K562 (cell line): ENCODE data around the gene LPIN2. TPM values are rescaled to one million over a fixed set of nuclear protein-coding genes. Genes with fewer than 3 reads are reported as not detected.
A peak's percentile ranks its signal among the peaks of the same experiment; 100 is the strongest.

Source experiments
- AFF1 ChIP-seq, 2 experiments: fragments of 450-650 bp; IDR thresholded peaks; 2 replicates each; pipeline ENCODE4 v1.6.1; 2018; ENCODE audit warnings: mild to moderate bottlenecking in 2 of 2, low read depth in 1 of 2; ENCODE audit not compliant: partially characterized antibody in 2 of 2
- ARID1B ChIP-seq: fragments of 450-650 bp; IDR thresholded peaks from 2 replicates; pipeline ENCODE4 v1.6.1; 2016; ENCODE audit warnings: antibody characterized with exemption, mild to moderate bottlenecking, inconsistent platforms
- CBFA2T3 ChIP-seq: fragments of 450-650 bp; IDR thresholded peaks from 2 replicates; pipeline ENCODE4 v1.6.1; 2017
- CBFB ChIP-seq: sonication (generic); formaldehyde crosslinking; IDR thresholded peaks from 2 replicates; pipeline ENCODE4 v1.4.0; 2020; ENCODE audit warnings: mild to moderate bottlenecking, missing genetic modification reagents
- EGR1 ChIP-seq: fragments of 450-650 bp; conservative IDR thresholded peaks from 2 replicates; pipeline ENCODE4 v1.6.1; 2017; ENCODE audit warnings: mild to moderate bottlenecking
- HMGN3 ChIP-seq: IDR thresholded peaks from 2 replicates; pipeline ENCODE4 v1.6.1; 2011; ENCODE audit warnings: borderline replicate concordance, low read depth, mild to moderate bottlenecking, mixed read lengths, low read length; ENCODE audit not compliant: insufficient read length; ENCODE audit errors: extremely low read depth
- JUND ChIP-seq, 2 experiments: IDR thresholded peaks; 2 replicates in 1 of 2; 3 replicates in 1 of 2; pipeline ENCODE4 v1.6.1; 2011; ENCODE audit warnings: borderline replicate concordance in 2 of 2, low read depth in 2 of 2, low read length in 2 of 2, improper control_type of control experiment in 1 of 2, missing biosample characterization in 1 of 2, missing genetic modification characterization in 1 of 2, missing genetic modification reagents in 1 of 2
- MBD2 ChIP-seq: sonication (generic); IDR thresholded peaks from 2 replicates; pipeline ENCODE4 v1.6.1; 2016; ENCODE audit warnings: low read depth, borderline replicate concordance
- SMAD4 ChIP-seq: fragments of 250-450 bp; sonication (Bioruptor Pico); conservative IDR thresholded peaks from 2 replicates; pipeline ENCODE4 v1.8.0; 2021; ENCODE audit warnings: inconsistent platforms, mild to moderate bottlenecking, moderate library complexity
- TOE1 ChIP-seq, 2 experiments: fragments of 450-650 bp in 1 of 2; sonication (generic) in 1 of 2; formaldehyde crosslinking in 1 of 2; IDR thresholded peaks; 2 replicates each; pipeline versions ENCODE4 v1.7.1 to v1.8.0; 2016 to 2022; ENCODE audit warnings: borderline replicate concordance in 2 of 2, mild to moderate bottlenecking in 2 of 2, antibody characterized with exemption in 1 of 2, inconsistent platforms in 1 of 2, low read depth in 1 of 2, missing genetic modification reagents in 1 of 2, moderate library complexity in 1 of 2
- XRCC3 ChIP-seq: fragments of 450-650 bp; IDR thresholded peaks from 2 replicates; pipeline ENCODE4 v1.6.1; 2017; ENCODE audit warnings: mild to moderate bottlenecking, moderate library complexity
- ZNF239 ChIP-seq: fragments of 250-450 bp; sonication (Bioruptor Pico); IDR thresholded peaks from 2 replicates; pipeline ENCODE4 v1.4.0; 2020; ENCODE audit warnings: mild to moderate bottlenecking
- ZNF507 ChIP-seq: conservative IDR thresholded peaks from 2 replicates; pipeline ENCODE4 v1.6.1; 2017; ENCODE audit warnings: missing genetic modification characterization, missing compliant biosample characterization
- ZNF589 ChIP-seq: fragments of 200-800 bp; sonication (Bioruptor generic); IDR thresholded peaks from 2 replicates; pipeline ENCODE4 v1.6.1; 2016; ENCODE audit warnings: low read depth, missing genetic modification characterization, missing compliant biosample characterization
- polyA plus RNA-seq, 8 experiments: library from polyadenylated mRNA; depleted of rRNA in 4 of 8; stranded (reverse) in 5 of 8; unstranded in 3 of 8; fragments of >200 nt; fragmentation: Nextera tagmentation in 2 of 8; fragmentation: Illumina TruSeq in 1 of 8; extraction: Ambion mirVana in 2 of 8; extraction: Trizol in 1 of 8; gene quantifications; 2 replicates each; pipeline versions ENCODE4 v1.2.1 to v1.2.3, GENCODE V29; 2011 to 2014; ENCODE audit warnings: inconsistent platforms in 1 of 8, missing spikeins in 1 of 8
- total RNA-seq, 7 experiments: library from RNA; depleted of rRNA in 6 of 7; stranded (reverse); fragments of >200 nt in 6 of 7; fragmentation: Illumina TruSeq in 2 of 7; extraction: Trizol in 2 of 7; gene quantifications; 2 replicates each; pipeline versions ENCODE4 v1.2.1 to v1.2.3, GENCODE V29; 2011 to 2021; ENCODE audit warnings: low replicate concordance in 1 of 7
- TF ChIP-seq, protein P1 (sequence below), 2 experiments: fragments of 450-650 bp; IDR thresholded peaks; 2 replicates each; pipeline ENCODE4 v1.6.1; 2016; ENCODE audit warnings: mild to moderate bottlenecking in 2 of 2, borderline replicate concordance in 1 of 2, low read depth in 1 of 2, moderate library complexity in 1 of 2

Gene LPIN2
- total and polyA plus RNA-seq, 9 of the 15 experiments (the other 6 are each of a cell fraction or from before 2014, with no cell fraction given), result 5.2 to 34.8 (median 24.6) TPM

DNA sequence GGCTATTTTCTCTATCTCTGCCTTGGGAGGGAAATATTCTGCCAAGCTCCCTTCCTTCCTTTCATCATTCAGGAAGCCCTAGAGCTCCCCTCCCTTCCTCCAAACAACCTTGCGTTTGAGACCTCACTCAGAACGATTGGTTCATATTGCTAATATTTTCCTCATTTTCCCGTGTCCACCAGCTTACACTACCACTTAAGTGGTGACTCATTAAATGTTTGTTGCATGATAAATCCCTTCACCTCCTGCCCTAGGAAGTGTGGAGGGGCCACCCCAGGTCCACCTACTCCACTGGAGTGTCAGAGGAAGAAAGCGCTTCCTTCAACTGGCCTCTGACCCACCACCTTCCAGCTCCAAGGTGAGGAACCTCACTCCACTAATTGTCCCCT lies 2.3 kb upstream of the LPIN2 start (continued):
- TF ChIP-seq CBFA2T3 (peak; percentile 33; the same call in 1 of the 2 replicates), ZNF507 (no peak), ZNF239 (CRISPR knock-in tag) (no peak), SMAD4 (CRISPR knock-in tag) (no peak; the same call in 1 of the 2 replicates), JUND (IDR thresholded peaks at IDR 0.05; ENCODE audit: borderline replicate concordance, low read depth, low read length) (peak; percentile 90), JUND (tag; IDR thresholded peaks at IDR 0.05; ENCODE audit: borderline replicate concordance, low read depth, low read length) (peak; percentile 79; the same call in 1 of the 3 replicates), ZNF589 (CRISPR knock-in tag) (peak; percentile 51), MBD2 (0 out of 2 replicates have a peak, but pooled peaks have one; percentile 19), XRCC3 (no peak), AFF1 (IDR thresholded peaks at IDR 0.05; ENCODE audit: low read depth in 1 of 2, partially characterized antibody in 2 of 2) (no peak), HMGN3 (no peak), TOE1 (IDR thresholded peaks at IDR 0.05; ENCODE audit: borderline replicate concordance) (0 out of 2 replicates have a peak, but pooled peaks have one; percentile 12), TOE1 (CRISPR knock-in tag; IDR thresholded peaks at IDR 0.05; ENCODE audit: borderline replicate concordance, low read depth) (no peak), CBFB (CRISPR knock-in tag) (no peak), EGR1 (peak; percentile 30; the same call in 1 of the 2 replicates), ARID1B (peak; percentile 77)
- TF ChIP-seq, protein P1, sequence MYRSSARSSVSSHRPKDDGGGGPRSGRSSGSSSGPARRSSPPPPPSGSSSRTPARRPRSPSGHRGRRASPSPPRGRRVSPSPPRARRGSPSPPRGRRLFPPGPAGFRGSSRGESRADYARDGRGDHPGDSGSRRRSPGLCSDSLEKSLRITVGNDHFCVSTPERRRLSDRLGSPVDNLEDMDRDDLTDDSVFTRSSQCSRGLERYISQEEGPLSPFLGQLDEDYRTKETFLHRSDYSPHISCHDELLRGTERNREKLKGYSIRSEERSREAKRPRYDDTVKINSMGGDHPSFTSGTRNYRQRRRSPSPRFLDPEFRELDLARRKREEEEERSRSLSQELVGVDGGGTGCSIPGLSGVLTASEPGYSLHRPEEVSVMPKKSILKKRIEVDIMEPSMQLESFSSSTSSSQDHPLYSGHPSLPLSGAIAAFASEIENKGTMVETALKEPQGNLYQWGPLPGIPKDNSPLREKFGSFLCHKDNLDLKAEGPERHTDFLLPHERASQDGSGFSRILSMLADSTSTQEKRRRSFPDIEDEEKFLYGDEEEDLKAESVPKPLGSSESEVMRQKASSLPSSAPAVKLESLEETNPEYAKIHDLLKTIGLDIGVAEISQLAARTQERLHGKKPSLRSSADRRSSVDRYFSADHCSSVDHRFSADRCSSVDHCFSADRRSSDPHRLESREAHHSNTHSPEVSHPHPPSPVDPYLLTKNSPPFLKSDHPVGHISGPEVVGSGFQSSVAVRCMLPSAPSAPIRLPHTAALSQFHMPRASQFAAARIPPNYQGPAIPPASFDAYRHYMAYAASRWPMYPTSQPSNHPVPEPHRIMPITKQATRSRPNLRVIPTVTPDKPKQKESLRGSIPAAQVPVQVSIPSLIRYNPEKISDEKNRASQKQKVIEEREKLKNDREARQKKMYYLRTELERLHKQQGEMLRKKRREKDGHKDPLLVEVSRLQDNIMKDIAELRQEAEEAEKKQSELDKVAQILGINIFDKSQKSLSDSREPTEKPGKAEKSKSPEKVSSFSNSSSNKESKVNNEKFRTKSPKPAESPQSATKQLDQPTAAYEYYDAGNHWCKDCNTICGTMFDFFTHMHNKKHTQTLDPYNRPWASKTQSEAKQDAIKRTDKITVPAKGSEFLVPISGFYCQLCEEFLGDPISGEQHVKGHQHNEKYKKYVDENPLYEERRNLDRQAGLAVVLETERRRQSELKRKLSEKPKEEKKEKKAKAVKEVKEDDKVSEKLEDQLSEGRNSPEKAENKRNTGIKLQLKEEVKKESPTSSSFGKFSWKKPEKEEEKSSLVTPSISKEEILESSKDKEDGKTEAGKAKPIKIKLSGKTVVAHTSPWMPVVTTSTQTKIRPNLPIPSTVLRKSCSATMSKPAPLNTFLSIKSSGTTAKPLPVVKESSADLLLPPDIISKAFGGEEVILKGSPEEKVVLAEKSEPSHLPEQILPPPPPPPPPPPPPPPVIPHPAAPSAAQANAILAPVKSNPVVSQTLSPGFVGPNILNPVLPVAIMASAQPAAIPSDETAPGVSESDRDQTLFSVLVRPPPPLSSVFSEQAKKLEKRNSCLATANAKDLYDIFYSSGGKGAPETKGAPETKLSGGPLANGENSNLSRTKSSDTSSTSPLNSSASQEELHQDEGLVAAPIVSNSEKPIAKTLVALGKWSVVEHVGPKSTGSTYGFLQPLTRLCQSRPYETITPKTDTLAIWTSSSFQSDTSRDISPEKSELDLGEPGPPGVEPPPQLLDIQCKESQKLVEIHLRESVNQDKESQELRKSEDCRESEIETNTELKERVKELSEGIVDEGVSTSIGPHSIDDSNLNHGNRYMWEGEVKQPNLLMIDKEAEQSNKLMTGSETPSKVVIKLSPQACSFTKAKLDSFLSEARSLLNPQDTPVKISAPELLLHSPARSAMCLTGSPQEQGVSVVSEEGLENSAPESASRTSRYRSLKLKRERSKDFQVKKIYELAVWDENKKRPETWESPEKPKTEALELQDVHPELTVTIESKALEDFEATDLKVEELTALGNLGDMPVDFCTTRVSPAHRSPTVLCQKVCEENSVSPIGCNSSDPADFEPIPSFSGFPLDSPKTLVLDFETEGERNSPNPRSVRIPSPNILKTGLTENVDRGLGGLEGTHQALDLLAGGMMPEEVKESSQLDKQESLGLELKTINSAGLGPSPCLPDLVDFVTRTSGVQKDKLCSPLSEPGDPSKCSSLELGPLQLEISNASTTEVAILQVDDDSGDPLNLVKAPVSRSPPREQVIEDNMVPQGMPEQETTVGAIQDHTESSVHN (IDR thresholded peaks at IDR 0.05; ENCODE audit: borderline replicate concordance in 1 of 2, low read depth in 1 of 2), result no peak
